ENCODE data around the gene SERPING1. TPM values are rescaled to one million over a fixed set of nuclear protein-coding genes. Genes with fewer than 3 reads are reported as not detected.

Gene SERPING1
- total and polyA plus RNA-seq, 2 of the 13 experiments (the other 11 are each of a cell fraction or from before 2014, with no cell fraction given), result 2.0 to 10.4 TPM

GRCh38 chr11:57657194-57658022 is 59.9 kb downstream of the SERPING1 start, which contains the start of gene CLP1 (continued):
- TF ChIP-seq ATF2 (CRISPR knock-in tag; IDR thresholded peaks at IDR 0.05) (peak; percentile 67; the same call in 1 of the 2 replicates), ZSCAN12 (CRISPR knock-in tag; IDR thresholded peaks at IDR 0.05) (no peak), HDAC2 (CRISPR knock-in tag; IDR thresholded peaks at IDR 0.05) (peak; percentile 65; the same call in 1 of the 2 replicates), TBL1XR1 (IDR thresholded peaks at IDR 0.05; ENCODE audit: borderline replicate concordance, low read length, partially characterized antibody) (peak; percentile 77), ZNF441 (CRISPR knock-in tag; IDR thresholded peaks at IDR 0.05; ENCODE audit: borderline replicate concordance) (peak; percentile 78), TRAFD1 (CRISPR knock-in tag; IDR thresholded peaks at IDR 0.05; ENCODE audit: borderline replicate concordance) (no peak; the same call in 1 of the 2 replicates), FOXP4 (CRISPR knock-in tag; IDR thresholded peaks at IDR 0.05) (peak; percentile 91), ZBTB43 (CRISPR knock-in tag; conservative IDR thresholded peaks at IDR 0.05) (no peak), BCL3 (CRISPR knock-in tag; IDR thresholded peaks at IDR 0.05) (0 out of 2 replicates have a peak, but pooled peaks have one; percentile 33), MBD4 (IDR thresholded peaks at IDR 0.05; ENCODE audit: borderline replicate concordance, low read length) (no peak), DDIT3 (CRISPR knock-in tag; IDR thresholded peaks at IDR 0.05) (no peak), CTCF (CRISPR knock-in tag; IDR thresholded peaks at IDR 0.05) (peak; percentile 40; the same call in 1 of the 2 replicates), GATAD1 (CRISPR knock-in tag; IDR thresholded peaks at IDR 0.05) (peak; percentile 95)
